D721Med (cell line): Measurements from ENCODE around the gene YTHDC1.

ENCODE experiments used
- DNase-seq: peaks from one replicate; pipeline ENCODE4 v3.0.0; 2011; ENCODE audit warnings: low spot score; ENCODE audit not compliant: insufficient read length
- FAIRE-seq: peaks from 2 replicates; lab custom pipeline; 2011; peaks lifted over from hg19 to GRCh38; lab: Jason Lieb, UNC
- TF ChIP-seq, protein P1 (sequence below): IDR thresholded peaks from 2 replicates; pipeline ENCODE4 v1.5.1; 2012; ENCODE audit warnings: mild to moderate bottlenecking, control low read depth; ENCODE audit not compliant: insufficient read depth; ENCODE audit errors: missing control alignments

The YTHDC1 gene

GRCh38 chr4:68369142-68369805 lies 19.4 kb upstream of the YTHDC1 start:
- FAIRE-seq: no peak
- TF ChIP-seq, protein P1, sequence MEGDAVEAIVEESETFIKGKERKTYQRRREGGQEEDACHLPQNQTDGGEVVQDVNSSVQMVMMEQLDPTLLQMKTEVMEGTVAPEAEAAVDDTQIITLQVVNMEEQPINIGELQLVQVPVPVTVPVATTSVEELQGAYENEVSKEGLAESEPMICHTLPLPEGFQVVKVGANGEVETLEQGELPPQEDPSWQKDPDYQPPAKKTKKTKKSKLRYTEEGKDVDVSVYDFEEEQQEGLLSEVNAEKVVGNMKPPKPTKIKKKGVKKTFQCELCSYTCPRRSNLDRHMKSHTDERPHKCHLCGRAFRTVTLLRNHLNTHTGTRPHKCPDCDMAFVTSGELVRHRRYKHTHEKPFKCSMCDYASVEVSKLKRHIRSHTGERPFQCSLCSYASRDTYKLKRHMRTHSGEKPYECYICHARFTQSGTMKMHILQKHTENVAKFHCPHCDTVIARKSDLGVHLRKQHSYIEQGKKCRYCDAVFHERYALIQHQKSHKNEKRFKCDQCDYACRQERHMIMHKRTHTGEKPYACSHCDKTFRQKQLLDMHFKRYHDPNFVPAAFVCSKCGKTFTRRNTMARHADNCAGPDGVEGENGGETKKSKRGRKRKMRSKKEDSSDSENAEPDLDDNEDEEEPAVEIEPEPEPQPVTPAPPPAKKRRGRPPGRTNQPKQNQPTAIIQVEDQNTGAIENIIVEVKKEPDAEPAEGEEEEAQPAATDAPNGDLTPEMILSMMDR: no peak

GRCh38 chr4:68368691-68369131 lies 18.8 kb upstream of the YTHDC1 start:
- FAIRE-seq (no peak), DNase-seq (no peak)
- TF ChIP-seq, protein P1: no peak

More at GRCh38 chr4:68369142-68369805, 19.4 kb upstream of the YTHDC1 start:
- no peak for DNase-seq

DNA sequence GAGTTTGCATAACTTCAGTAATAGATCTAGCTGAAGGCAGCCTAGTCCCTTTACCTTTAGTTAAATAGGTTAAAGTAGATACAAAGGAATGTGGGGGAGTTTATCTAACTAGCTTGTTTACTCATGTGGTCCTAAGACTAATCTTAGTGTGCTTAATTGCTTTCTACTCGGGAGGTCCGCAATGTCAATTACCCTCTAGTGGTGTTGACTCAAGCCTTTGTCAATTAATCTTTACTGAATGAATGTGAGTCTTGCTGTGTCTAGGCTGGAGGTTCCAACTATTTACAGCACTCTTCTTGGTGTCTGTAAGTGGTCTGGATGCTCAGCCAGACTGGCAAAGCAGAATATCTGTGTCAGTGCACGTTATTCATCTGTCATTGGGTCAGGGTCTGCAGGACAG lies 17.9 kb upstream of the YTHDC1 start:
- no peak for FAIRE-seq
- TF ChIP-seq, protein P1: no peak
- no peak for DNase-seq

DNA sequence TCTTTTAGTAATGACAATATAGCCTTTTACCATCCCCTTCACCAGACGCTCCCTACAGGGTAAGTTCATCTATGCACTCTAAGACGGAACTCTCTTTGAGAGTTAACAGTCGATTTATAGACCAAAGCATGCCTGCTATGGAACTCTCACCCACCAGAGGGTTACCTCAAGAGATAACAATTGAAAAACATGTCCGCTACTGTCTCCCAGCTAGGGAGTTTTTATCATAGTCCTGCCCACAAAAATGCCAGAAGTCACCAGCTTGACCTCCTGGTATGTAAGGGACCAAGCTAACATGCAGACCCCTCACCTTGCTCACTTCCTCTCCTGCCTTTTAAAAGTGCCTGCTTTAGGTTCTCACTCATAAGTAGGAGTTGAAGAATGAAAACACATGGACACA lies 16.7 kb upstream of the YTHDC1 start:
- TF ChIP-seq, protein P1: no peak
- FAIRE-seq: no peak

GRCh38 chr4:68365068-68365467 lies 15.2 kb upstream of the YTHDC1 start:
- TF ChIP-seq, protein P1: no peak
- no peak for DNase-seq
- no peak for FAIRE-seq

More for the DNA sequence above, 16.7 kb upstream of the YTHDC1 start:
- DNase-seq: no peak

DNA sequence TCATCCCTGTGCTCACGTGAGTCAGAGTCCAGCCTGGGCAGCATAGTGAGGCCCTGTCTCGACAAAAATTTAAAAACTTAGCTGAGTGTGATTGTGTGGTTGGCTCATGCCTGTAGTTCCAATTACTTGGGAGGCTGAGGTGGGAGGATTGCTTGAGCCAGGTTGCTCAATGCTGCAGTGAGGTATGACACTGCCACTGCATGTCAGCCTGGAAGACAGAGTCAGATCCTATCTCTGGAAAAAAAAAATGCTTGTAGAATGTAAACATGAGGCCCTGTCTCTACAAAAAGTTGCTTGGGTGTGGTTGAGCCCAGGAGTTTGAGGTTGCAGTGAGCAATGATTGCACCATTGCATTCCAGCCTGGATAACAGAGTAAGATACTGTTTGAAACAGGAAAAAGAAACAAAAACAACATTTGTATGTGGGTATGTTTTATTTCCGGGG lies 11.3 kb upstream of the YTHDC1 start:
- FAIRE-seq (no peak), DNase-seq (no peak)
- TF ChIP-seq, protein P1: no peak

DNA sequence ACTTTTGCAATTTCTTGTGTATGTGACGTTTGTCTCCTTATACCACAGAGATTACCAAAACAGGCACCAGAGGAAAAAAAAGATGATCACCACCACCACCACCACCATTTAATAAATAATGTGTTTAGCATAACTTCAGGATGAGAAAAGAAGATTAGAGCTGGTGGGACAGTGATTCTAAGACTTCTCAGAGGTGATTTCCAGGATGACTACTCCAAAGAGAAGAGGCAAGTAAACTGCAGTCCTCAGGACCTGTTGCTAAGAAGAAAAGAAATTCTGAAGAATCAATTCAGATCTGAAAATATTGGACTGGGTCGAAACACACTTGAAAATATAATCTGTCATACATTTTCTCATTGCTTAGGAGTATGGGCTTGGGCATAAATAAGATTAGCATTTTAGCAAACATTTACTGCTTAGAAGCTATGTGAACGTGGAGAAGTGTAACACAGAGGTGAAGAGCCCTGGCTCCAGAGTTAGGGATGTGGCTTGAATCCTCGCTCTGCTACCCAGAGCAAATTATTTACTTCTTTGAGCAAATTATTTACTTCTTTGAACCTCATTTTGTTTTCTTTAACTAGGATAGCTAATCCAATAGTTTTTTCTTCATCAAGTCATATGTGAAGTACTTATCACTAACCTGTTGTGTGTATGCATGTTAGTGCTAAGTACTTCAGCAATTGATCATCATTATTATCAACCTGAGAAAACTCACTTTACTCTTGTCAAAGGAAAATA lies 10.5 kb upstream of the YTHDC1 start:
- TF ChIP-seq, protein P1: no peak
- FAIRE-seq (no peak), DNase-seq (no peak)
